GM12878 (cell line): ENCODE measurements around the gene TECPR1. TPM values are rescaled to one million over a fixed set of nuclear protein-coding genes. Genes with fewer than 3 reads are reported as not detected.

Experiments used
- ATAC-seq: fragments of 200-7000 bp; cut with Tn5 transposase; 3 replicates; pipeline ENCODE4 v1.9.1; 2020; ENCODE audit warnings: mild to moderate bottlenecking, moderate library complexity
- BruUV-seq: library from RNA; stranded (reverse); fragments of 400-500 nt; replicated peaks from 2 replicates; lab custom pipeline; 2021; lab: Mats Ljungman, UMichigan
- CTCF ChIA-PET: fragments of 300-600 bp; sonication (Branson Sonifier 250); formaldehyde crosslinking; extraction: SDS; loops from one replicate; lab custom pipeline; 2021; ENCODE audit warnings: inconsistent platforms; lab: Yijun Ruan, JAX
- POLR2A ChIA-PET: fragments of 350-600 bp; formaldehyde crosslinking; extraction: SDS; loops from one replicate; lab custom pipeline; 2021; ENCODE audit warnings: inconsistent platforms; lab: Charles Lee
- RAD21 ChIA-PET: fragments of 300-600 bp; sonication (Branson Sonifier 250); formaldehyde crosslinking; loops from one replicate; lab custom pipeline; 2023; ENCODE audit warnings: antibody characterized with exemption; ENCODE audit not compliant: unreplicated experiment; lab: Charles Lee
- SMC1A ChIA-PET: fragments of 300-600 bp; sonication (Branson Sonifier 250); formaldehyde crosslinking; loops from one replicate; lab custom pipeline; 2023; ENCODE audit not compliant: unreplicated experiment, uncharacterized antibody; lab: Charles Lee
- DNase-seq: peaks from one replicate; pipeline ENCODE4 v3.0.0-alpha.2; 2011; ENCODE audit warnings: low read depth, low spot score
- FAIRE-seq: peaks from 3 replicates; lab custom pipeline; 2011; peaks lifted over from hg19 to GRCh38; lab: Jason Lieb, UNC
- H2AFZ ChIP-seq: 2 replicates; pipeline ENCODE4 v1.6.0; 2011; ENCODE audit warnings: low read depth, low read length, control low read depth; ENCODE audit not compliant: control insufficient read depth
- H3K27ac ChIP-seq: 2 replicates; pipeline ENCODE4 v1.5.1; 2011; ENCODE audit warnings: control low read depth; ENCODE audit not compliant: control insufficient read depth, insufficient read depth
- H3K27me3 ChIP-seq, 2 experiments: replicated peaks in 1 of 2; 2 replicates each; pipeline versions ENCODE4 v1.6.0 to v1.6.1; 2011; ENCODE audit warnings: low read length in 1 of 2; ENCODE audit not compliant: control insufficient read depth in 2 of 2, insufficient read depth in 2 of 2
- H3K36me3 ChIP-seq, 2 experiments: 2 replicates each; pipeline ENCODE4 v1.5.1; 2011; ENCODE audit warnings: low read length in 1 of 2; ENCODE audit not compliant: control insufficient read depth in 2 of 2, insufficient read depth in 2 of 2
- H3K4me1 ChIP-seq: 2 replicates; pipeline ENCODE4 v1.6.1; 2011; ENCODE audit warnings: mild to moderate bottlenecking, low read length, moderate library complexity, mixed read lengths; ENCODE audit not compliant: control insufficient read depth, insufficient read depth
- H3K4me2 ChIP-seq: 2 replicates; pipeline ENCODE4 v1.6.0; 2011; ENCODE audit warnings: control low read depth; ENCODE audit not compliant: control insufficient read depth, insufficient read depth
- H3K4me3 ChIP-seq: fragments of 200-600 bp; sonication (generic); 2 replicates; pipeline ENCODE4 v1.5.1; 2016
- H3K79me2 ChIP-seq: 2 replicates; pipeline ENCODE4 v1.6.0; 2011; ENCODE audit warnings: low read length; ENCODE audit not compliant: control insufficient read depth, insufficient read depth
- H3K9ac ChIP-seq: 2 replicates; pipeline ENCODE4 v1.8.0; 2011; ENCODE audit warnings: low read length, control low read depth, mixed read lengths; ENCODE audit not compliant: control insufficient read depth, insufficient read depth
- H3K9me3 ChIP-seq: replicated peaks from 3 replicates; pipeline ENCODE4 v1.5.1; 2011; ENCODE audit warnings: mild to moderate bottlenecking, low read length; ENCODE audit not compliant: control insufficient read depth, insufficient read depth
- H4K20me1 ChIP-seq: 2 replicates; pipeline ENCODE4 v1.6.0; 2011; ENCODE audit not compliant: control insufficient read depth, insufficient read depth
- ATF2 ChIP-seq: IDR thresholded peaks from 2 replicates; pipeline ENCODE4 v1.6.1; 2012; ENCODE audit warnings: low read length, inconsistent platforms
- CREM ChIP-seq: IDR thresholded peaks from 2 replicates; pipeline ENCODE4 v1.6.1; 2014; ENCODE audit warnings: antibody characterized with exemption, low read depth
- FOS ChIP-seq: IDR thresholded peaks from 3 replicates; pipeline ENCODE4 v1.6.1; 2011; ENCODE audit warnings: borderline replicate concordance; ENCODE audit not compliant: insufficient read length; ENCODE audit errors: extremely low read depth
- FOXK2 ChIP-seq: fragments of 450-650 bp; IDR thresholded peaks from 2 replicates; pipeline ENCODE4 v1.6.1; 2017; ENCODE audit warnings: mild to moderate bottlenecking, moderate library complexity
- POLR2AphosphoS5 ChIP-seq: IDR thresholded peaks from 2 replicates; pipeline ENCODE4 v1.6.1; 2011; ENCODE audit warnings: mild to moderate bottlenecking, low read length, inconsistent platforms
- RUNX3 ChIP-seq: IDR thresholded peaks from 2 replicates; pipeline ENCODE4 v1.6.1; 2012; ENCODE audit warnings: low read length, inconsistent platforms
- USF2 ChIP-seq: IDR thresholded peaks from 2 replicates; pipeline ENCODE4 v1.6.1; 2011; ENCODE audit warnings: low read depth, low read length, improper control_type of control experiment, borderline replicate concordance
- WRNIP1 ChIP-seq: IDR thresholded peaks from 2 replicates; pipeline ENCODE4 v1.6.1; 2011; ENCODE audit warnings: low read depth, low read length, improper control_type of control experiment, borderline replicate concordance
- ZBTB33 ChIP-seq: fragments of 450-650 bp; IDR thresholded peaks from 2 replicates; pipeline ENCODE4 v1.6.1; 2017; ENCODE audit warnings: mild to moderate bottlenecking
- ZNF24 ChIP-seq: fragments of 450-650 bp; IDR thresholded peaks from 2 replicates; pipeline ENCODE4 v1.6.1; 2017; ENCODE audit warnings: antibody characterized with exemption, mild to moderate bottlenecking
- ZNF622 ChIP-seq: fragments of 450-650 bp; IDR thresholded peaks from 2 replicates; pipeline ENCODE4 v1.6.1; 2017; ENCODE audit warnings: mild to moderate bottlenecking, inconsistent platforms
- ZNF687 ChIP-seq: fragments of 450-650 bp; IDR thresholded peaks from 2 replicates; pipeline ENCODE4 v1.6.1; 2017; ENCODE audit warnings: mild to moderate bottlenecking, moderate library complexity
- WGBS: methylation state at CpG from one replicate; pipeline ENCODE4 v1.1.6; 2016; ENCODE audit warnings: low lambda C conversion rate; ENCODE audit not compliant: insufficient replicate concordance, insufficient coverage; ENCODE audit errors: missing lambda C conversion rate; 5-methylcytosine and 5-hydroxymethylcytosine counted together
- in situ Hi-C: fragments of 300-500 bp; cut with MboI; formaldehyde crosslinking; loops from 9 replicates; pipeline ENCODE4 v1.14.3; 2018; ENCODE audit warnings: mixed read lengths
- intact Hi-C: fragments of 100-400 bp; cut with micrococcal nuclease; formaldehyde crosslinking; loops from one replicate; pipeline ENCODE4 v1.14.2; 2022; ENCODE audit not compliant: unreplicated experiment
- polyA plus RNA-seq, 11 experiments: library from polyadenylated mRNA; depleted of rRNA in 4 of 11; unstranded in 6 of 11; stranded (reverse) in 5 of 11; fragments of >200 nt; fragmentation: Nextera tagmentation in 4 of 11; fragmentation: Illumina TruSeq in 1 of 11; extraction: Ambion mirVana in 4 of 11; extraction: Trizol in 1 of 11; gene quantifications; 1 replicate in 1 of 11; 2 replicates in 10 of 11; pipeline versions ENCODE4 v1.2.1 to v1.2.3, GENCODE V29; 2011 to 2016; ENCODE audit warnings: inconsistent platforms in 2 of 11, missing spikeins in 2 of 11, low read depth in 1 of 11
- total RNA-seq, 4 experiments: library from RNA; depleted of rRNA in 3 of 4; stranded (reverse); fragments of >200 nt in 3 of 4; fragmentation: Illumina TruSeq in 1 of 4; extraction: Trizol in 1 of 4; gene quantifications; 2 replicates each; pipeline versions ENCODE4 v1.2.1 to v1.2.3, GENCODE V29; 2013 to 2021

Gene TECPR1
- total and polyA plus RNA-seq, 10 of the 15 experiments (the other 5 are each of a cell fraction or from before 2014, with no cell fraction given): 0.26 to 16.8 (median 4.2) TPM

- no peaks in the 10 kb centered on the region for H3K9me3 ChIP-seq
- SMC1A ChIA-PET: interaction anchor here (1.1 kb wide), 1 partner anchor 16 kb away, joined by 3 read pairs; no protein-coding TSS in a partner anchor
- BruUV-seq: no TSS peak
- RAD21 ChIA-PET: interaction anchor here (0.6 to 1.1 kb wide), 2 partner anchors 66 to 1681 kb away, joined by 3 to 7 read pairs; no protein-coding TSS in a partner anchor
- no peaks in the 10 kb centered on the region for H3K27me3 ChIP-seq
- no peaks in the 10 kb centered on the region for H3K79me2 ChIP-seq
- H3K27ac ChIP-seq: no peak overlapping the region
- CTCF ChIA-PET: interaction anchor here (1.1 to 1.7 kb wide), 2 partner anchors 75 to 212 kb away, joined by 3 to 5 read pairs; no protein-coding TSS in a partner anchor
- no peaks in the 10 kb centered on the region for H4K20me1 ChIP-seq
- POLR2A ChIA-PET: interaction anchor here (0.7 kb wide), 1 partner anchor 720 kb away, joined by 3 read pairs; no protein-coding TSS in a partner anchor
- 99% methylated on average over 10 of the region's 10 CpGs for WGBS
- no peak overlapping the region for H3K9ac ChIP-seq
- H2AFZ ChIP-seq: no peak overlapping the region
- no peaks in the 10 kb centered on the region for H3K4me1 ChIP-seq
- H3K4me2 ChIP-seq: no peak overlapping the region
- ATAC-seq: no peak
- DNase-seq: no peak
- no peaks in the 10 kb centered on the region for H3K36me3 ChIP-seq
- TF ChIP-seq ZNF622: no peak
- no peak for TF ChIP-seq ZNF687
- TF ChIP-seq CREM: no peak
- no peak for TF ChIP-seq RUNX3
- TF ChIP-seq POLR2AphosphoS5: no peak
- no peak for TF ChIP-seq WRNIP1
- no peak for TF ChIP-seq ZBTB33
- no peak for TF ChIP-seq FOXK2
- TF ChIP-seq FOS: no peak
- no peak for TF ChIP-seq USF2
- no peak for TF ChIP-seq ATF2
- TF ChIP-seq ZNF24: no peak
- H3K4me3 ChIP-seq: no peak overlapping the region
- FAIRE-seq: no peak
- intact Hi-C loops (no loop called here), in situ Hi-C loops (no loop called here)
Measured at GRCh38 chr7:98234429-98235147, 17.4 kb downstream of the TECPR1 start.
